KOPT-K1 (cell line): ENCODE measurements around the gene RAB28.

Experiments used
- H3K27ac ChIP-seq: fragments of 200-600 bp; sonication (generic); 2 replicates; pipeline ENCODE4 v1.5.1; 2016; ENCODE audit warnings: antibody characterized with exemption, mild to moderate bottlenecking, low read depth, low read length; ENCODE audit not compliant: poor library complexity, severe bottlenecking
- H3K36me3 ChIP-seq: fragments of 200-600 bp; sonication (generic); 2 replicates; pipeline ENCODE4 v1.5.1; 2017; ENCODE audit warnings: antibody characterized with exemption, mild to moderate bottlenecking, low read length, moderate library complexity; ENCODE audit not compliant: insufficient read depth
- H3K9me3 ChIP-seq: fragments of 200-600 bp; sonication (generic); 2 replicates; pipeline ENCODE4 v1.5.1; 2017; ENCODE audit warnings: antibody characterized with exemption, low read length, mild to moderate bottlenecking; ENCODE audit not compliant: insufficient read depth, poor library complexity, severe bottlenecking

Gene RAB28

GRCh38 chr4:13522282-13523104 lies 38.4 kb upstream of the RAB28 start:
- H3K27ac ChIP-seq: no peak overlapping the region
- H3K9me3 ChIP-seq: peaks cover 35% of the 10 kb centered on the region
- no peaks in the 10 kb centered on the region for H3K36me3 ChIP-seq

GRCh38 chr4:13521047-13521446 lies 36.9 kb upstream of the RAB28 start:
- Histone ChIP-seq H3K27ac (no peak overlapping the region), H3K9me3 (peaks cover 26% of the 10 kb centered on the region), H3K36me3 (no peaks in the 10 kb centered on the region)

- Histone ChIP-seq H3K36me3 (no peaks in the 10 kb centered on the region), H3K9me3 (no peaks in the 10 kb centered on the region), H3K27ac (no peak overlapping the region)
Observed at GRCh38 chr4:13516315-13516860, 32.2 kb upstream of the RAB28 start.

GRCh38 chr4:13515268-13515667 lies 31.1 kb upstream of the RAB28 start:
- Histone ChIP-seq H3K9me3 (no peaks in the 10 kb centered on the region), H3K36me3 (no peaks in the 10 kb centered on the region), H3K27ac (no peak overlapping the region)

- H3K9me3 ChIP-seq: no peaks in the 10 kb centered on the region
- no peak overlapping the region for H3K27ac ChIP-seq
- H3K36me3 ChIP-seq: no peaks in the 10 kb centered on the region
Observed at GRCh38 chr4:13514722-13515121, 30.6 kb upstream of the RAB28 start.

- no peak overlapping the region for H3K27ac ChIP-seq
- H3K9me3 ChIP-seq: no peaks in the 10 kb centered on the region
- H3K36me3 ChIP-seq: no peaks in the 10 kb centered on the region
Observed at GRCh38 chr4:13511101-13511500, 27.0 kb upstream of the RAB28 start.

GRCh38 chr4:13509442-13509841 lies 25.3 kb upstream of the RAB28 start:
- H3K27ac ChIP-seq: no peak overlapping the region

GRCh38 chr4:13504374-13504773 lies 20.2 kb upstream of the RAB28 start:
- Histone ChIP-seq H3K27ac (no peak overlapping the region), H3K36me3 (no peaks in the 10 kb centered on the region), H3K9me3 (no peaks in the 10 kb centered on the region)

More at GRCh38 chr4:13509442-13509841, 25.3 kb upstream of the RAB28 start:
- Histone ChIP-seq H3K36me3 (no peaks in the 10 kb centered on the region), H3K9me3 (no peaks in the 10 kb centered on the region)

GRCh38 chr4:13498469-13498868 lies 14.3 kb upstream of the RAB28 start:
- H3K27ac ChIP-seq: no peak overlapping the region
- H3K36me3 ChIP-seq: no peaks in the 10 kb centered on the region
- H3K9me3 ChIP-seq: no peaks in the 10 kb centered on the region

GRCh38 chr4:13496605-13497004 lies 12.5 kb upstream of the RAB28 start:
- Histone ChIP-seq H3K36me3 (no peaks in the 10 kb centered on the region), H3K27ac (no peak overlapping the region), H3K9me3 (no peaks in the 10 kb centered on the region)

GRCh38 chr4:13495753-13496152 lies 11.6 kb upstream of the RAB28 start:
- no peaks in the 10 kb centered on the region for H3K9me3 ChIP-seq
- H3K36me3 ChIP-seq: no peaks in the 10 kb centered on the region
- H3K27ac ChIP-seq: no peak overlapping the region

GRCh38 chr4:13493793-13494192 lies 9.7 kb upstream of the RAB28 start:
- no peak overlapping the region for H3K27ac ChIP-seq
- no peaks in the 10 kb centered on the region for H3K36me3 ChIP-seq
- no peaks in the 10 kb centered on the region for H3K9me3 ChIP-seq

GRCh38 chr4:13492747-13493146 lies 8.6 kb upstream of the RAB28 start:
- H3K36me3 ChIP-seq: no peaks in the 10 kb centered on the region
- H3K9me3 ChIP-seq: no peaks in the 10 kb centered on the region
- H3K27ac ChIP-seq: no peak overlapping the region

GRCh38 chr4:13484749-13485221 lies 645 bp upstream of the RAB28 start:
- Histone ChIP-seq H3K36me3 (no peaks in the 10 kb centered on the region), H3K9me3 (no peaks in the 10 kb centered on the region), H3K27ac (peak overlapping the region; percentile 97)

GRCh38 chr4:13483768-13484121 lies 395 bp downstream of the RAB28 start:
- Histone ChIP-seq H3K27ac (peak overlapping the region; percentile 97), H3K9me3 (no peaks in the 10 kb centered on the region), H3K36me3 (peaks cover 5% of the 10 kb centered on the region; the same call in 1 of the 2 replicates)
